MM.1S (cell line): ENCODE measurements around the gene EIF2S3.

Experiments used
- DNase-seq: peaks from one replicate; pipeline ENCODE4 v3.0.0-alpha.2; 2015
- H2AFZ ChIP-seq: fragments of 300-600 bp; sonication (generic); 2 replicates; pipeline ENCODE4 v1.6.0; 2016; ENCODE audit warnings: antibody characterized with exemption, low read length
- H3F3A ChIP-seq: fragments of 300-600 bp; sonication (generic); 2 replicates; pipeline ENCODE4 v1.6.1; 2016; ENCODE audit warnings: mild to moderate bottlenecking, antibody characterized with exemption, low read length, moderate library complexity, mixed read lengths; ENCODE audit not compliant: insufficient read depth
- H3K27ac ChIP-seq: fragments of 300-600 bp; sonication (generic); 2 replicates; pipeline ENCODE4 v1.5.1; 2016; ENCODE audit warnings: mild to moderate bottlenecking, low read length
- H3K27me3 ChIP-seq: fragments of 300-600 bp; sonication (generic); replicated peaks from 2 replicates; pipeline ENCODE4 v1.6.0; 2016; ENCODE audit warnings: low read length; ENCODE audit not compliant: insufficient read depth
- H3K36me3 ChIP-seq: fragments of 300-600 bp; sonication (generic); replicated peaks from 2 replicates; pipeline ENCODE4 v1.6.1; 2016; ENCODE audit warnings: mild to moderate bottlenecking, low read length, mixed read lengths; ENCODE audit not compliant: insufficient read depth
- H3K4me1 ChIP-seq: fragments of 300-600 bp; sonication (generic); 2 replicates; pipeline ENCODE4 v1.6.1; 2016; ENCODE audit warnings: low read length, mixed read lengths
- H3K4me2 ChIP-seq: fragments of 300-600 bp; sonication (generic); 2 replicates; pipeline ENCODE4 v1.6.0; 2016; ENCODE audit warnings: low read depth, low read length
- H3K4me3 ChIP-seq: fragments of 300-600 bp; sonication (generic); 2 replicates; pipeline ENCODE4 v1.5.1; 2016; ENCODE audit warnings: low read length, mixed read lengths
- H3K79me2 ChIP-seq: fragments of 300-600 bp; sonication (generic); 2 replicates; pipeline ENCODE4 v1.6.1; 2016; ENCODE audit warnings: mixed run types, low read length, mixed read lengths
- H3K9ac ChIP-seq: fragments of 300-600 bp; sonication (generic); 2 replicates; pipeline ENCODE4 v1.6.1; 2016; ENCODE audit warnings: low read length, mixed read lengths
- H3K9me2 ChIP-seq: fragments of 300-600 bp; sonication (generic); replicated peaks from 2 replicates; pipeline ENCODE4 v1.6.1; 2016; ENCODE audit warnings: mild to moderate bottlenecking, low read length, mixed read lengths; ENCODE audit not compliant: insufficient read depth
- H3K9me3 ChIP-seq: fragments of 300-600 bp; sonication (generic); replicated peaks from 2 replicates; pipeline ENCODE4 v1.6.1; 2016; ENCODE audit warnings: mild to moderate bottlenecking, low read length, mixed read lengths; ENCODE audit not compliant: insufficient read depth
- H4K20me1 ChIP-seq: fragments of 300-600 bp; sonication (generic); 2 replicates; pipeline ENCODE4 v1.6.1; 2016; ENCODE audit warnings: mild to moderate bottlenecking, low read length, moderate library complexity, mixed read lengths; ENCODE audit not compliant: insufficient read depth
- EZH2 ChIP-seq: fragments of 300-600 bp; sonication (generic); optimal IDR thresholded peaks from 2 replicates; pipeline ENCODE3; 2017; ENCODE audit warnings: low read depth, mild to moderate bottlenecking, antibody characterized with exemption, low read length, mixed read lengths
- EZH2phosphoT487 ChIP-seq: fragments of 300-600 bp; sonication (generic); IDR thresholded peaks from 2 replicates; pipeline ENCODE4 v1.6.1; 2018; ENCODE audit warnings: antibody characterized with exemption, low read length
- TF ChIP-seq, protein P1 (sequence below): fragments of 300-600 bp; sonication (generic); IDR thresholded peaks from 2 replicates; pipeline ENCODE4 v1.5.1; 2016; ENCODE audit warnings: antibody characterized with exemption, low read length, mixed read lengths

Gene EIF2S3

DNA sequence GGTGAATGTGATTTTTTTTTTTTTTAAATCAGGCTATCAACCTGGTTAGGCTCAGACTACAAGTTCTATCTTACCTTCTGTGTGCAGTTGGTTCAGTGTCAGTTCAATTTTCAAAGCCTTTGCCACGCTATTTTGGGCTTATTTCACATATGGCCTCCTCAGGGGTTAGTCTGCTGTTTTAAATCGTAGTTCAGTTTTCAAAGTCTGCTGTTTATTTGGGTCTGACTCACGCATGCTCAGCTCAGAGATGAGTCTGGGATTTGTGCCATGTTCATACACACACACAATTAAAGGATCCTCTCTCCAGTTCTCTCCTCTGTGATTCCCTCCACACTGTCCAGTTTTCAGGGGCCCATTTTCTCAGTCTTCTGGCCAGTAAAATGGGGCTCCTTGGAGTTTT is 62.5 kb downstream of the EIF2S3 start:
- no peak overlapping the region for H3K9ac ChIP-seq
- no peaks in the 10 kb centered on the region for H3K27me3 ChIP-seq
- no peak for DNase-seq
- H3K4me1 ChIP-seq, result no peaks in the 10 kb centered on the region
- no peak overlapping the region for H2AFZ ChIP-seq
- H3K36me3 ChIP-seq, result no peaks in the 10 kb centered on the region
- H3K4me3 ChIP-seq, result no peak overlapping the region
- TF ChIP-seq, protein P1, sequence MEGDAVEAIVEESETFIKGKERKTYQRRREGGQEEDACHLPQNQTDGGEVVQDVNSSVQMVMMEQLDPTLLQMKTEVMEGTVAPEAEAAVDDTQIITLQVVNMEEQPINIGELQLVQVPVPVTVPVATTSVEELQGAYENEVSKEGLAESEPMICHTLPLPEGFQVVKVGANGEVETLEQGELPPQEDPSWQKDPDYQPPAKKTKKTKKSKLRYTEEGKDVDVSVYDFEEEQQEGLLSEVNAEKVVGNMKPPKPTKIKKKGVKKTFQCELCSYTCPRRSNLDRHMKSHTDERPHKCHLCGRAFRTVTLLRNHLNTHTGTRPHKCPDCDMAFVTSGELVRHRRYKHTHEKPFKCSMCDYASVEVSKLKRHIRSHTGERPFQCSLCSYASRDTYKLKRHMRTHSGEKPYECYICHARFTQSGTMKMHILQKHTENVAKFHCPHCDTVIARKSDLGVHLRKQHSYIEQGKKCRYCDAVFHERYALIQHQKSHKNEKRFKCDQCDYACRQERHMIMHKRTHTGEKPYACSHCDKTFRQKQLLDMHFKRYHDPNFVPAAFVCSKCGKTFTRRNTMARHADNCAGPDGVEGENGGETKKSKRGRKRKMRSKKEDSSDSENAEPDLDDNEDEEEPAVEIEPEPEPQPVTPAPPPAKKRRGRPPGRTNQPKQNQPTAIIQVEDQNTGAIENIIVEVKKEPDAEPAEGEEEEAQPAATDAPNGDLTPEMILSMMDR, result no peak
- TF ChIP-seq EZH2phosphoT487 (no peak), EZH2 (no peak)
- no peaks in the 10 kb centered on the region for H4K20me1 ChIP-seq
- H3F3A ChIP-seq, result no peaks in the 10 kb centered on the region
- no peaks in the 10 kb centered on the region for H3K79me2 ChIP-seq
- no peaks in the 10 kb centered on the region for H3K9me3 ChIP-seq
- H3K27ac ChIP-seq, result no peak overlapping the region
- no peak overlapping the region for H3K4me2 ChIP-seq
- no peaks in the 10 kb centered on the region for H3K9me2 ChIP-seq

DNA sequence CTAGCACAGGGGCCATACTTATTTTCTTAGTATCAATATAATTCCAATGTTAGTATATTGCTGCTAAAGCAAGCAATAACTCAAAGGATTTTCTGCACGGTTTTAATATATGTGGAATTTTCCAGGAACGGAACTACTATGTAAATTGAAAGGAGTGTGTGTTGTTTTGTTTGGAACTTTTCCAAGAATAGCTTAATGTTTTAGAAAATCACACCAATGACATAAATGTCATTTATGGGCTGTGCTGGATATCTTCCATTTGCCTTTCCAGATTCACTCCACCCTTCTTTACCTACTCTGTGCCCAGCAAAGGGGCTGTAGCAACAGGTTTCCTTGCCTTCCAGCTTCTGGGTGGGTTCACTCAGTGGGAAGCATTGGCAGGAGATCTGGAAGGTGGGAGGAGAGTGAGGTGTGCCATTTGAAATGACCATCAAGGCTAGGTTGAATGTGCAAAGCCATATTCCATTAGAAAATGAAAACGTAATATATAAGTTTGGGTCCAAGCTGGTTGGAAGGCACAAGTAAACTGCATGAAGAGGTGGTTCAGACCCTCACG is 69.6 kb downstream of the EIF2S3 start:
- H3K4me2 ChIP-seq, result no peak overlapping the region
- H3K27ac ChIP-seq, result no peak overlapping the region
- H3K27me3 ChIP-seq, result no peaks in the 10 kb centered on the region

DNA sequence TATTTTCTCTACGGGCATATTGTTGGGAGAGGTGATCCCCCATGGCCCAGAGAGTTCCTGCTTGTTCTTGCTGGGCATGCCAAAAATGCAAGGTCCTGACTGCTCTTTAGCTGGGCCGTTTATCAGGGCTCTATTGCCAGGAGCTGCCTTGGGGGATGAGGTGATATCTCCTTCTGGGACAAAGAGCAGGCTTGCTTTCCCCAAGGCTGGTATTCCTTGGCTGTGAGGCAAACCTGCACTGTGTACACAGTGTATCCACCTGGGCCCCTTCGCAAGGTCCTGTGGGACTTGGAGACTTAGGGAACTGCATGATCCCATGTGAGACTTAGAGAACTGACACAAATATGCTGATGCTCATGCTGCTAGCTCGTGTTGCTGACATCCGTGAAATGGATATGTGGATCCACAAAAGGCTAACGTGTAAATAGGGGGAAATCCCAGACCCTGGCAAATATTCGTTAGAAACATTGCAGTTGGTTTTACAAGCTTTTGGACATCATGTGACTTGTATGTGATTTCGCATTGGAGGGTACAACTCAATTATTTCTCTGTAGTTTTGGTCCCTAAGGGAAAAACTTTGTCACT is 70.4 kb downstream of the EIF2S3 start:
- Histone ChIP-seq H4K20me1 (no peaks in the 10 kb centered on the region), H3K9ac (no peak overlapping the region), H3K27ac (no peak overlapping the region), H3K9me3 (no peaks in the 10 kb centered on the region), H3K79me2 (no peaks in the 10 kb centered on the region), H3K4me3 (no peak overlapping the region), H3K36me3 (no peaks in the 10 kb centered on the region), H3K4me2 (no peak overlapping the region), H3K4me1 (no peaks in the 10 kb centered on the region), H2AFZ (no peak overlapping the region), H3K9me2 (no peaks in the 10 kb centered on the region), H3K27me3 (no peaks in the 10 kb centered on the region), H3F3A (no peaks in the 10 kb centered on the region)
- no peak for DNase-seq
- no peak for TF ChIP-seq EZH2
- TF ChIP-seq EZH2phosphoT487, result no peak
- TF ChIP-seq, protein P1, result no peak

More for the DNA sequence above, 69.6 kb downstream of the EIF2S3 start:
- no peak overlapping the region for H3K4me3 ChIP-seq
- H3K79me2 ChIP-seq, result no peaks in the 10 kb centered on the region
- DNase-seq, result no peak
- no peaks in the 10 kb centered on the region for H3F3A ChIP-seq
- H3K4me1 ChIP-seq, result no peaks in the 10 kb centered on the region
- TF ChIP-seq, protein P1, result no peak
- TF ChIP-seq EZH2 (no peak), EZH2phosphoT487 (no peak)
- H3K9me3 ChIP-seq, result no peaks in the 10 kb centered on the region
- no peaks in the 10 kb centered on the region for H3K36me3 ChIP-seq
- no peak overlapping the region for H2AFZ ChIP-seq
- H3K9ac ChIP-seq, result no peak overlapping the region
- H3K9me2 ChIP-seq, result no peaks in the 10 kb centered on the region
- no peaks in the 10 kb centered on the region for H4K20me1 ChIP-seq
